Activated CD8-positive, alpha-beta memory T cell treated with anti-CD3 and anti-CD28 coated beads, Interleukin-2, amount 50 U/mL, for 1 hour (primary cell): ENCODE results near the gene CRHR2.

Source experiments
- DNase-seq: peaks from one replicate; pipeline ENCODE4 v3.0.0-alpha.2; 2020; ENCODE audit errors: extremely low read depth

The CRHR2 gene

GRCh38 chr7:30679664-30680063, 2.6 kb downstream of the CRHR2 start:
- no peak for DNase-seq

GRCh38 chr7:30678805-30679204, 3.5 kb downstream of the CRHR2 start:
- DNase-seq = no peak

- no peak for DNase-seq
These were observed 7.4 kb downstream of the CRHR2 start for GRCh38 chr7:30674876-30675275.

GRCh38 chr7:30674420-30674819, 7.8 kb downstream of the CRHR2 start:
- DNase-seq = no peak

GRCh38 chr7:30671793-30672465, 10.3 kb downstream of the CRHR2 start:
- DNase-seq = no peak

GRCh38 chr7:30668102-30668501, 14.2 kb downstream of the CRHR2 start:
- no peak for DNase-seq

- no peak for DNase-seq
These were observed 15.1 kb downstream of the CRHR2 start for GRCh38 chr7:30667172-30667571.

GRCh38 chr7:30665449-30665848, 16.8 kb downstream of the CRHR2 start:
- no peak for DNase-seq

- no peak for DNase-seq
These were observed 17.2 kb downstream of the CRHR2 start for GRCh38 chr7:30665043-30665442.

GRCh38 chr7:30664184-30664885, 17.9 kb downstream of the CRHR2 start:
- no peak for DNase-seq

- DNase-seq = no peak
These were observed 18.8 kb downstream of the CRHR2 start for GRCh38 chr7:30663414-30663813.

- DNase-seq = no peak
These were observed 19.8 kb downstream of the CRHR2 start for GRCh38 chr7:30662431-30662939.

GRCh38 chr7:30661926-30662325, 20.3 kb downstream of the CRHR2 start:
- no peak for DNase-seq

GRCh38 chr7:30660331-30661255, 21.7 kb downstream of the CRHR2 start:
- DNase-seq = no peak

- no peak for DNase-seq
These were observed 22.9 kb downstream of the CRHR2 start for GRCh38 chr7:30659312-30659711.

- no peak for DNase-seq
These were observed 23.7 kb downstream of the CRHR2 start for GRCh38 chr7:30658479-30659074.

- DNase-seq = no peak
These were observed 25.1 kb downstream of the CRHR2 start for GRCh38 chr7:30657131-30657530.

GRCh38 chr7:30656006-30656957, 26.0 kb downstream of the CRHR2 start:
- no peak for DNase-seq

- DNase-seq = no peak
These were observed 26.9 kb downstream of the CRHR2 start for GRCh38 chr7:30655096-30655970.
